H1 (cell line): Measurements from ENCODE around the gene KCNK2. TPM values are rescaled to one million over a fixed set of nuclear protein-coding genes. Genes with fewer than 3 reads are reported as not detected.

Source experiments
- CBX8 ChIP-seq: fragments of 300-800, 300-1000 bp; sonication (generic); IDR thresholded peaks from 2 replicates; pipeline ENCODE4 v1.7.1; 2016; ENCODE audit warnings: low read depth, low read length, borderline replicate concordance
- CHD1 ChIP-seq: IDR thresholded peaks from 2 replicates; pipeline ENCODE4 v1.6.1; 2012; ENCODE audit warnings: low read depth, low read length, improper control_type of control experiment
- HDAC6 ChIP-seq: IDR thresholded peaks from one replicate; pipeline ENCODE4 v1.7.1; 2012; ENCODE audit warnings: low read depth, mild to moderate bottlenecking, inconsistent platforms, low read length, moderate library complexity
- polyA plus RNA-seq, 7 experiments: library from polyadenylated mRNA; depleted of rRNA in 3 of 7; stranded (reverse) in 5 of 7; unstranded in 2 of 7; fragments of >200 nt in 5 of 7; fragments of 200-250 nt in 2 of 7; gene quantifications; 1 replicate in 5 of 7; 2 replicates in 1 of 7; 4 replicates in 1 of 7; pipeline versions ENCODE4 v1.2.1 to v1.2.3, GENCODE V29; 2011 to 2013; ENCODE audit warnings: missing spikeins in 2 of 7, mixed read lengths in 2 of 7
- total RNA-seq: library from RNA; stranded (reverse); fragmentation: NEBNext Ultra II Directional; extraction: Animal tissue kit (Norgen Biotek cat#: 25700); gene quantifications from 2 replicates; pipeline ENCODE4 v1.2.1, GENCODE V29; 2021
- TF ChIP-seq, protein P1 (sequence below): fragments of 300-600 bp; sonication (generic); IDR thresholded peaks from 2 replicates; pipeline ENCODE4 v1.7.1; 2012; ENCODE audit warnings: low read length, moderate library complexity, mild to moderate bottlenecking, inconsistent platforms; ENCODE audit not compliant: insufficient replicate concordance

The KCNK2 gene
- total and polyA plus RNA-seq, 2 of the 8 experiments (the other 6 are each of a cell fraction or from before 2014, with no cell fraction given), result 0.59 to 1.2 TPM

DNA sequence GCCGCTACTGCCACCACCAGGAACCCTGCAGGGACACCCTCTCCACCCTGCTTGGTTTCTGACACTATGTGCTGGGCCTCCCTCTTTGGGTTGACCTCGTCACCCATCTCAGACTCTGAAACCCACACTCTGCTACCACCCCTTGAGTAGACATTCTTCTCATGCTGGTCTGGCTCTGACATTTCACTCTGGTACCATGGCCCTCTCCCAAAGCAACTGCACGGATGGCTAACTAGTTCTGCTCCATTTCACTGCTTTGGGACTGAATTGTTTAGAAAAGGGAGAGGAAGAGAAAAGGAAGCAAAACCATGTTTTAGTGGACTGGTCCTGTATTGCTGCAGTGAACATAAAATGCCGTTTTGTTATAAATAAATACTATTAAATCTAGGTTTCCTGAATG lies 137.8 kb downstream of the KCNK2 start (continued):
- TF ChIP-seq, protein P1, sequence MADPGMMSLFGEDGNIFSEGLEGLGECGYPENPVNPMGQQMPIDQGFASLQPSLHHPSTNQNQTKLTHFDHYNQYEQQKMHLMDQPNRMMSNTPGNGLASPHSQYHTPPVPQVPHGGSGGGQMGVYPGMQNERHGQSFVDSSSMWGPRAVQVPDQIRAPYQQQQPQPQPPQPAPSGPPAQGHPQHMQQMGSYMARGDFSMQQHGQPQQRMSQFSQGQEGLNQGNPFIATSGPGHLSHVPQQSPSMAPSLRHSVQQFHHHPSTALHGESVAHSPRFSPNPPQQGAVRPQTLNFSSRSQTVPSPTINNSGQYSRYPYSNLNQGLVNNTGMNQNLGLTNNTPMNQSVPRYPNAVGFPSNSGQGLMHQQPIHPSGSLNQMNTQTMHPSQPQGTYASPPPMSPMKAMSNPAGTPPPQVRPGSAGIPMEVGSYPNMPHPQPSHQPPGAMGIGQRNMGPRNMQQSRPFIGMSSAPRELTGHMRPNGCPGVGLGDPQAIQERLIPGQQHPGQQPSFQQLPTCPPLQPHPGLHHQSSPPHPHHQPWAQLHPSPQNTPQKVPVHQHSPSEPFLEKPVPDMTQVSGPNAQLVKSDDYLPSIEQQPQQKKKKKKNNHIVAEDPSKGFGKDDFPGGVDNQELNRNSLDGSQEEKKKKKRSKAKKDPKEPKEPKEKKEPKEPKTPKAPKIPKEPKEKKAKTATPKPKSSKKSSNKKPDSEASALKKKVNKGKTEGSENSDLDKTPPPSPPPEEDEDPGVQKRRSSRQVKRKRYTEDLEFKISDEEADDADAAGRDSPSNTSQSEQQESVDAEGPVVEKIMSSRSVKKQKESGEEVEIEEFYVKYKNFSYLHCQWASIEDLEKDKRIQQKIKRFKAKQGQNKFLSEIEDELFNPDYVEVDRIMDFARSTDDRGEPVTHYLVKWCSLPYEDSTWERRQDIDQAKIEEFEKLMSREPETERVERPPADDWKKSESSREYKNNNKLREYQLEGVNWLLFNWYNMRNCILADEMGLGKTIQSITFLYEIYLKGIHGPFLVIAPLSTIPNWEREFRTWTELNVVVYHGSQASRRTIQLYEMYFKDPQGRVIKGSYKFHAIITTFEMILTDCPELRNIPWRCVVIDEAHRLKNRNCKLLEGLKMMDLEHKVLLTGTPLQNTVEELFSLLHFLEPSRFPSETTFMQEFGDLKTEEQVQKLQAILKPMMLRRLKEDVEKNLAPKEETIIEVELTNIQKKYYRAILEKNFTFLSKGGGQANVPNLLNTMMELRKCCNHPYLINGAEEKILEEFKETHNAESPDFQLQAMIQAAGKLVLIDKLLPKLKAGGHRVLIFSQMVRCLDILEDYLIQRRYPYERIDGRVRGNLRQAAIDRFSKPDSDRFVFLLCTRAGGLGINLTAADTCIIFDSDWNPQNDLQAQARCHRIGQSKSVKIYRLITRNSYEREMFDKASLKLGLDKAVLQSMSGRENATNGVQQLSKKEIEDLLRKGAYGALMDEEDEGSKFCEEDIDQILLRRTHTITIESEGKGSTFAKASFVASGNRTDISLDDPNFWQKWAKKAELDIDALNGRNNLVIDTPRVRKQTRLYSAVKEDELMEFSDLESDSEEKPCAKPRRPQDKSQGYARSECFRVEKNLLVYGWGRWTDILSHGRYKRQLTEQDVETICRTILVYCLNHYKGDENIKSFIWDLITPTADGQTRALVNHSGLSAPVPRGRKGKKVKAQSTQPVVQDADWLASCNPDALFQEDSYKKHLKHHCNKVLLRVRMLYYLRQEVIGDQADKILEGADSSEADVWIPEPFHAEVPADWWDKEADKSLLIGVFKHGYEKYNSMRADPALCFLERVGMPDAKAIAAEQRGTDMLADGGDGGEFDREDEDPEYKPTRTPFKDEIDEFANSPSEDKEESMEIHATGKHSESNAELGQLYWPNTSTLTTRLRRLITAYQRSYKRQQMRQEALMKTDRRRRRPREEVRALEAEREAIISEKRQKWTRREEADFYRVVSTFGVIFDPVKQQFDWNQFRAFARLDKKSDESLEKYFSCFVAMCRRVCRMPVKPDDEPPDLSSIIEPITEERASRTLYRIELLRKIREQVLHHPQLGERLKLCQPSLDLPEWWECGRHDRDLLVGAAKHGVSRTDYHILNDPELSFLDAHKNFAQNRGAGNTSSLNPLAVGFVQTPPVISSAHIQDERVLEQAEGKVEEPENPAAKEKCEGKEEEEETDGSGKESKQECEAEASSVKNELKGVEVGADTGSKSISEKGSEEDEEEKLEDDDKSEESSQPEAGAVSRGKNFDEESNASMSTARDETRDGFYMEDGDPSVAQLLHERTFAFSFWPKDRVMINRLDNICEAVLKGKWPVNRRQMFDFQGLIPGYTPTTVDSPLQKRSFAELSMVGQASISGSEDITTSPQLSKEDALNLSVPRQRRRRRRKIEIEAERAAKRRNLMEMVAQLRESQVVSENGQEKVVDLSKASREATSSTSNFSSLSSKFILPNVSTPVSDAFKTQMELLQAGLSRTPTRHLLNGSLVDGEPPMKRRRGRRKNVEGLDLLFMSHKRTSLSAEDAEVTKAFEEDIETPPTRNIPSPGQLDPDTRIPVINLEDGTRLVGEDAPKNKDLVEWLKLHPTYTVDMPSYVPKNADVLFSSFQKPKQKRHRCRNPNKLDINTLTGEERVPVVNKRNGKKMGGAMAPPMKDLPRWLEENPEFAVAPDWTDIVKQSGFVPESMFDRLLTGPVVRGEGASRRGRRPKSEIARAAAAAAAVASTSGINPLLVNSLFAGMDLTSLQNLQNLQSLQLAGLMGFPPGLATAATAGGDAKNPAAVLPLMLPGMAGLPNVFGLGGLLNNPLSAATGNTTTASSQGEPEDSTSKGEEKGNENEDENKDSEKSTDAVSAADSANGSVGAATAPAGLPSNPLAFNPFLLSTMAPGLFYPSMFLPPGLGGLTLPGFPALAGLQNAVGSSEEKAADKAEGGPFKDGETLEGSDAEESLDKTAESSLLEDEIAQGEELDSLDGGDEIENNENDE, result no peak
- TF ChIP-seq CBX8 (no peak), CHD1 (no peak), HDAC6 (no peak)
